Endothelial cell (in vitro differentiated cells): ENCODE results near the gene GANC. TPM values are rescaled to one million over a fixed set of nuclear protein-coding genes. Genes with fewer than 3 reads are reported as not detected.
"Not testable (repeated sequence)": the region's sequence is repeated elsewhere in the genome, so short reads cannot be mapped to it uniquely, and the experiment has no call there.

Source experiments
- DNase-seq: peaks from one replicate; pipeline ENCODE4 v3.0.0; 2021; ENCODE audit warnings: low spot score
- H3K27ac Mint-ChIP-seq: one replicate; pipeline ENCODE4 v1.8.0; 2021; ENCODE audit warnings: mixed read lengths, inconsistent platforms; ENCODE audit not compliant: unreplicated experiment
- H3K27me3 Mint-ChIP-seq: one replicate; pipeline ENCODE4 v1.8.0; 2021; ENCODE audit warnings: mild to moderate bottlenecking, moderate library complexity, mixed read lengths, inconsistent platforms; ENCODE audit not compliant: unreplicated experiment
- H3K36me3 Mint-ChIP-seq: one replicate; pipeline ENCODE4 v1.8.0; 2021; ENCODE audit warnings: mild to moderate bottlenecking, low read depth, mixed read lengths, inconsistent platforms; ENCODE audit not compliant: unreplicated experiment
- H3K4me1 Mint-ChIP-seq: one replicate; pipeline ENCODE4 v1.8.0; 2021; ENCODE audit warnings: mild to moderate bottlenecking, mixed read lengths, inconsistent platforms; ENCODE audit not compliant: unreplicated experiment
- H3K4me3 Mint-ChIP-seq: one replicate; pipeline ENCODE4 v1.8.0; 2021; ENCODE audit warnings: mild to moderate bottlenecking, mixed read lengths, inconsistent platforms; ENCODE audit not compliant: unreplicated experiment
- H3K9me3 Mint-ChIP-seq: one replicate; pipeline ENCODE4 v1.8.0; 2021; ENCODE audit warnings: mixed read lengths, inconsistent platforms; ENCODE audit not compliant: unreplicated experiment
- CTCF ChIP-seq: fragments of 200-600 bp; sonication (generic); IDR thresholded peaks from one replicate; pipeline ENCODE4 v1.5.0; 2021; ENCODE audit warnings: antibody characterized with exemption; ENCODE audit not compliant: unreplicated experiment
- total RNA-seq: library from RNA; stranded (reverse); fragmentation: NEBNext Ultra II Directional; extraction: Animal tissue kit (Norgen Biotek cat#: 25700); gene quantifications from one replicate; pipeline ENCODE4 v1.2.1, GENCODE V29; 2021; ENCODE audit not compliant: unreplicated experiment

GANC gene
- total RNA-seq, 1 donor from 2014 or later = 18.7 TPM

- TF ChIP-seq CTCF = no peak
- H3K4me1 Mint-ChIP-seq = no peaks in the 10 kb centered on the region
- no peaks in the 10 kb centered on the region for H3K27me3 Mint-ChIP-seq
- peaks cover 12% of the 10 kb centered on the region for H3K36me3 Mint-ChIP-seq
- H3K4me3 Mint-ChIP-seq = no peak overlapping the region
- H3K27ac Mint-ChIP-seq = no peak overlapping the region
- no peak for DNase-seq
- H3K9me3 Mint-ChIP-seq = no peaks in the 10 kb centered on the region
Observed at GRCh38 chr15:42332331-42332730, 59.3 kb downstream of the GANC start.

- H3K9me3 Mint-ChIP-seq = no peaks in the 10 kb centered on the region
- DNase-seq = no peak
- peaks cover 10% of the 10 kb centered on the region for H3K4me1 Mint-ChIP-seq
- no peak for TF ChIP-seq CTCF
- H3K4me3 Mint-ChIP-seq = no peak overlapping the region
- H3K27ac Mint-ChIP-seq = no peak overlapping the region
- peaks cover 1% of the 10 kb centered on the region for H3K27me3 Mint-ChIP-seq
- H3K36me3 Mint-ChIP-seq = peaks cover 12% of the 10 kb centered on the region
Observed at GRCh38 chr15:42335074-42335473, 62.1 kb downstream of the GANC start.

- H3K36me3 Mint-ChIP-seq = peaks cover 12% of the 10 kb centered on the region
- DNase-seq, H3K27me3 Mint-ChIP-seq, H3K27ac Mint-ChIP-seq, H3K9me3 Mint-ChIP-seq, H3K4me3 Mint-ChIP-seq: not testable (repeated sequence)
- peaks cover 10% of the 10 kb centered on the region for H3K4me1 Mint-ChIP-seq
Observed at GRCh38 chr15:42336650-42337049, 63.6 kb downstream of the GANC start.

- H3K4me3 Mint-ChIP-seq, H3K27ac Mint-ChIP-seq, DNase-seq, H3K27me3 Mint-ChIP-seq, H3K9me3 Mint-ChIP-seq: not testable (repeated sequence)
- Mint-ChIP-seq H3K4me1 (peaks cover 10% of the 10 kb centered on the region), H3K36me3 (peaks cover 12% of the 10 kb centered on the region)
Observed at GRCh38 chr15:42337104-42337503, 64.1 kb downstream of the GANC start.

- no peak for TF ChIP-seq CTCF
- Mint-ChIP-seq H3K27ac (no peak overlapping the region), H3K27me3 (peaks cover 1% of the 10 kb centered on the region), H3K9me3 (no peaks in the 10 kb centered on the region), H3K4me3 (no peak overlapping the region), H3K36me3 (peaks cover 12% of the 10 kb centered on the region), H3K4me1 (peaks cover 10% of the 10 kb centered on the region)
- no peak for DNase-seq
Observed at GRCh38 chr15:42338500-42338899, 65.5 kb downstream of the GANC start.

DNA sequence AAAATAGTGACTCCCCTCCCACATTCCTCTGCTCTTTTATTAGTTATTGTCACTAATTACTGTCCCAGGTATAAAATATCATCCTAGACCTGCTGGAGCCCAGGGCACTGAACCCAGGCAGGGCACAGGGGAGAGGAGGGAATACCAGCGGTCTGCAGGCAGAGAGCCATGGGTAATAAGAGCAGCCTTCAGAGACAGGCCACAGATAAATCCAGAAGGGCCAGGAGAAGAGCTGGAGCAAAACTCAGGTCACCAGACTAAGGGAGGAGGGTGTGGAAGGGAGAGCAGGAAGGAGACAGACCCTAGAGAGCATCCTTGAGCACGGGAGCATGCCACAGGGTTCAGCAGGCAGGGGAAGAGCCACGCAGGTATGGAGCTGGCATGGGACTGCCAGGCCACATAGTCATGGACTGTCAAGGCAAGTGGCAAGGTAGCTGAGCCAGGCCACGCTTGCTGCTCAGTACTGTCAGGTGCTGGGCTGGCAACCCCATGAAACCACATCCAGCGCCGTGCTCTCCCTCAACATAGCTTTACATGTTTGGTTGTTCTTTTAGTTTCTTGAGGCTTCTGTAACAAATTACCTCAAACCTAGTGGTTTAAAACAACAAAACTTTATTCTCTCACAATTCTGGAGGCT is 70.7 kb downstream of the GANC start:
- peaks cover 5% of the 10 kb centered on the region for H3K4me1 Mint-ChIP-seq
- no peak for DNase-seq
- TF ChIP-seq CTCF = no peak
- H3K4me3 Mint-ChIP-seq = no peak overlapping the region
- H3K36me3 Mint-ChIP-seq = no peaks in the 10 kb centered on the region
- H3K9me3 Mint-ChIP-seq = no peaks in the 10 kb centered on the region
- H3K27me3 Mint-ChIP-seq = peaks cover 1% of the 10 kb centered on the region
- no peak overlapping the region for H3K27ac Mint-ChIP-seq
